H9 (cell line): ENCODE data around the gene PTCH1. TPM values are rescaled to one million over a fixed set of nuclear protein-coding genes. Genes with fewer than 3 reads are reported as not detected.
A peak's percentile ranks its signal among the peaks of the same experiment; 100 is the strongest.

Experiments
- DNase-seq: peaks from one replicate; pipeline ENCODE4 v3.0.0-alpha.2; 2017
- H2AFZ ChIP-seq: one replicate; pipeline ENCODE4 v1.6.1; 2013; ENCODE audit warnings: mild to moderate bottlenecking, low read length, control low read depth, moderate library complexity
- H2AK5ac ChIP-seq: 2 replicates; pipeline ENCODE4 v1.6.1; 2013; ENCODE audit warnings: low read length, control low read depth, mixed read lengths; ENCODE audit not compliant: insufficient read length
- H2BK120ac ChIP-seq: one replicate; pipeline ENCODE4 v1.6.1; 2013; ENCODE audit warnings: low read depth, mild to moderate bottlenecking, low read length, control low read depth, inconsistent platforms; ENCODE audit not compliant: poor library complexity, severe bottlenecking
- H2BK12ac ChIP-seq: 2 replicates; pipeline ENCODE4 v1.6.1; 2013; ENCODE audit warnings: low read length, control low read depth, mixed read lengths, low read depth; ENCODE audit not compliant: insufficient read length
- H2BK15ac ChIP-seq: 2 replicates; pipeline ENCODE4 v1.6.1; 2013; ENCODE audit warnings: low read depth, low read length, control low read depth
- H2BK20ac ChIP-seq: one replicate; pipeline ENCODE4 v1.6.1; 2013; ENCODE audit warnings: low read depth, mild to moderate bottlenecking, low read length, control low read depth, inconsistent platforms; ENCODE audit not compliant: poor library complexity, severe bottlenecking
- H2BK5ac ChIP-seq: 2 replicates; pipeline ENCODE4 v1.6.1; 2013; ENCODE audit warnings: low read length, control low read depth, mixed read lengths; ENCODE audit not compliant: insufficient read length
- H3K14ac ChIP-seq: 2 replicates; pipeline ENCODE4 v1.6.1; 2013; ENCODE audit warnings: low read length, control low read depth; ENCODE audit not compliant: insufficient read depth
- H3K18ac ChIP-seq: 2 replicates; pipeline ENCODE4 v1.6.1; 2013; ENCODE audit warnings: low read depth, mild to moderate bottlenecking, mixed read lengths, low read length, control low read depth; ENCODE audit not compliant: insufficient read length
- H3K23ac ChIP-seq: 2 replicates; pipeline ENCODE4 v1.6.1; 2013; ENCODE audit warnings: low read length, control low read depth, mixed read lengths, low read depth; ENCODE audit not compliant: insufficient read length
- H3K23me2 ChIP-seq: 2 replicates; pipeline ENCODE4 v1.6.1; 2013; ENCODE audit warnings: low read depth, mild to moderate bottlenecking, mixed read lengths, low read length, control low read depth; ENCODE audit not compliant: insufficient read length, poor library complexity, severe bottlenecking
- H3K27ac ChIP-seq: 2 replicates; pipeline ENCODE4 v1.5.1; 2013; ENCODE audit warnings: low read length, control low read depth, mixed read lengths, low read depth; ENCODE audit not compliant: insufficient read length
- H3K27me3 ChIP-seq: 2 replicates; pipeline ENCODE4 v1.6.1; 2013; ENCODE audit warnings: low read length, control low read depth, inconsistent platforms; ENCODE audit not compliant: insufficient read depth
- H3K4ac ChIP-seq: 2 replicates; pipeline ENCODE4 v1.6.1; 2013; ENCODE audit warnings: low read depth, mild to moderate bottlenecking, control low read depth, inconsistent platforms, low read length, moderate library complexity
- H3K4me1 ChIP-seq: 2 replicates; pipeline ENCODE4 v1.6.1; 2013; ENCODE audit warnings: low read length, control low read depth, inconsistent platforms; ENCODE audit not compliant: insufficient read depth
- H3K4me2 ChIP-seq: 2 replicates; pipeline ENCODE4 v1.6.1; 2013; ENCODE audit warnings: low read length, control low read depth, mixed read lengths; ENCODE audit not compliant: insufficient read length, insufficient read depth
- H3K56ac ChIP-seq: 2 replicates; pipeline ENCODE4 v1.6.1; 2013; ENCODE audit warnings: low read depth, mild to moderate bottlenecking, mixed read lengths, low read length, control low read depth; ENCODE audit not compliant: insufficient read length
- H3K79me1 ChIP-seq: 2 replicates; pipeline ENCODE4 v1.6.1; 2013; ENCODE audit warnings: low read depth, mild to moderate bottlenecking, moderate library complexity, low read length, control low read depth, inconsistent platforms; ENCODE audit not compliant: insufficient read depth, poor library complexity, severe bottlenecking
- H3K79me2 ChIP-seq: 2 replicates; pipeline ENCODE4 v1.6.1; 2013; ENCODE audit warnings: low read length, control low read depth, inconsistent platforms; ENCODE audit not compliant: insufficient read depth
- H3K9ac ChIP-seq: 2 replicates; pipeline ENCODE4 v1.6.1; 2013; ENCODE audit warnings: low read length, control low read depth, mixed read lengths; ENCODE audit not compliant: insufficient read length; ENCODE audit errors: extremely low read depth
- H3K9me3 ChIP-seq: one replicate; pipeline ENCODE4 v1.6.1; 2013; ENCODE audit warnings: low read depth, low read length, inconsistent platforms; ENCODE audit not compliant: control insufficient read depth
- H3T11ph ChIP-seq: one replicate; pipeline ENCODE4 v1.6.1; 2013; ENCODE audit warnings: mild to moderate bottlenecking, low read length, control low read depth, inconsistent platforms
- H4K20me1 ChIP-seq: one replicate; pipeline ENCODE4 v1.6.1; 2013; ENCODE audit not compliant: control insufficient read depth, insufficient read length, insufficient read depth
- H4K5ac ChIP-seq: 2 replicates; pipeline ENCODE4 v1.6.1; 2013; ENCODE audit warnings: low read depth, mild to moderate bottlenecking, mixed read lengths, low read length, control low read depth; ENCODE audit not compliant: insufficient read length
- H4K8ac ChIP-seq: replicated peaks from 2 replicates; pipeline ENCODE4 v1.6.1; 2013; ENCODE audit warnings: low read length, control low read depth, mixed read lengths, low read depth; ENCODE audit not compliant: insufficient read length
- H4K91ac ChIP-seq: 2 replicates; pipeline ENCODE4 v1.6.1; 2013; ENCODE audit warnings: low read depth, mild to moderate bottlenecking, moderate library complexity, mixed read lengths, low read length, control low read depth; ENCODE audit not compliant: insufficient read length
- H3K27ac Mint-ChIP-seq, 3 experiments: 2 replicates in 2 of 3; 3 replicates in 1 of 3; pipeline ENCODE4 v1.8.0; 2020 to 2021; ENCODE audit warnings: mixed read lengths in 3 of 3, mild to moderate bottlenecking in 1 of 3, moderate library complexity in 1 of 3
- H3K27me3 Mint-ChIP-seq: 2 replicates; pipeline ENCODE4 v1.8.0; 2021; ENCODE audit warnings: low read depth, mild to moderate bottlenecking, moderate library complexity, mixed read lengths
- H3K36me3 Mint-ChIP-seq, 3 experiments: 2 replicates in 2 of 3; 3 replicates in 1 of 3; pipeline ENCODE4 v1.8.0; 2020 to 2021; ENCODE audit warnings: low read depth in 3 of 3, mixed read lengths in 3 of 3; ENCODE audit not compliant: insufficient read depth in 1 of 3
- H3K4me1 Mint-ChIP-seq, 2 experiments: 2 replicates each; pipeline ENCODE4 v1.8.0; 2020; ENCODE audit warnings: mixed read lengths in 2 of 2
- H3K4me3 Mint-ChIP-seq, 2 experiments: 2 replicates in 1 of 2; 3 replicates in 1 of 2; pipeline ENCODE4 v1.8.0; 2020 to 2021; ENCODE audit warnings: mild to moderate bottlenecking in 2 of 2, mixed read lengths in 2 of 2, moderate library complexity in 1 of 2
- H3K9me3 Mint-ChIP-seq, 2 experiments: 2 replicates in 1 of 2; 3 replicates in 1 of 2; pipeline ENCODE4 v1.8.0; 2020; ENCODE audit warnings: mild to moderate bottlenecking in 2 of 2, mixed read lengths in 2 of 2, moderate library complexity in 1 of 2
- WGBS: extraction: QIAGEN DNeasy Blood & Tissue Kit; methylation state at CpG from one replicate; pipeline ENCODE4 v1.1.7; 2013; ENCODE audit warnings: missing lambda C conversion rate, low lambda C conversion rate, mixed read lengths; ENCODE audit not compliant: insufficient read length; ENCODE audit errors: extremely low coverage; 5-methylcytosine and 5-hydroxymethylcytosine counted together
- total RNA-seq: library from RNA; stranded (reverse); gene quantifications from 2 replicates; pipeline ENCODE4 v1.2.1, GENCODE V29; 2021
- TF ChIP-seq, protein P1 (sequence below): fragments of 200-600 bp; sonication (generic); conservative IDR thresholded peaks from 3 replicates; pipeline ENCODE4 v1.8.0; 2021; ENCODE audit warnings: antibody characterized with exemption, mild to moderate bottlenecking

The PTCH1 gene
- total RNA-seq, 1 experiment from 2014 or later, result 9.1 TPM

DNA sequence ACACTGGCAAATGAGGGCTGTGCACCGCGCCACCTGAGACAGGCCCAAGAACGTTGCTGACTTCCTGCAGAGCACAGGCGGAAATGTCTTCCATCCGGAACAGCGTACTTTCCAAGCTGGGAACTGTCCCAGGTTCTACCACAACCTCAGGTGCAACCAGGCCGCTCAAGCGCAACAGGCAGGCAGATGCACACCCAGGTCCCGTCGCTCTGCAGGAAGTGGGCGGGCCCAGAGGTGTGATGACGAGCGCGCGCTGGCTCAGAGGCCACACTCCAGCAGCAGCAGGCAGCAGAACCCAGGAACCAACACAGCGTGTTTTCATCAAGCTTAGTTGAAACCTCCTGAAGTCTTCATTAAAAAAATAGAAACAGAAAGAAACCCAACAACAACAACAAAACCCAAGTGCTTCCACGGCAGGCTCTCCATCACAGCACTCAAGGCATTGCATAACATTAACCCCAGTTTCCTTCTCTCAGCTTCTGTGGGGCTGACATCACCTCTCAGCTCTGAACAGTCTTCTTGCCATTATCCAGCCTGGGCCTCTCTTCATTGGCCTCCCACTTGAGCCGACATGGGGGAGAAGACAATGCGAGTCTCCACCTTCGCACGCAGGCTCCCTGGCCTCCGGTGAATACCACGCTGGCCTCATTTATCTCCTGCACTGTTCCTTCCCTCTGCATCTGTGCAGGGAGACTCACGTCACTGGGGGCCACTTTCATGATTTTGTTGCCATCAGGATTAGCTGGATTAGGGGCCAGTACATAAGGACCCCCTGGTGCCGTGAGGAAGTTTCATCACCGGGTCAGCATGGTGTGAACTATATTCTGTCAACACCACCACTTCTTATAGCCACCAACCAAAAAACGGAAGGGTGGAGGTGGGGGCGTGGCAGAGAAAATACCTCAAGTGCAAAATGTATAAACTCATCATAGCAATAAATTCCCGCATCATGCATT is 22.1 kb downstream of the PTCH1 start:
- no peaks in the 10 kb centered on the region for H3K79me1 ChIP-seq
- H3K79me2 ChIP-seq, result peaks cover 3% of the 10 kb centered on the region; the same call in 1 of the 2 replicates
- H3K36me3 Mint-ChIP-seq, result peaks cover 0 to 4% (median 0%) of the 10 kb centered on the region in 3 experiments; a peak in 2 of 7 replicates
- H3K4me1 Mint-ChIP-seq, result peaks cover 49 to 54% of the 10 kb centered on the region in 2 experiments
- no peak overlapping the region for H3K14ac ChIP-seq
- no peak overlapping the region for H3K23ac ChIP-seq
- H2BK12ac ChIP-seq, result no peak overlapping the region
- no peaks in the 10 kb centered on the region for H3K9me3 ChIP-seq
- no peak overlapping the region for H2BK5ac ChIP-seq
- no peak overlapping the region for H3K9ac ChIP-seq
- H3K27me3 ChIP-seq, result no peaks in the 10 kb centered on the region
- H3K4ac ChIP-seq, result no peak overlapping the region
- peak overlapping the region in 1 of 2 experiments; percentile 67; a peak in 2 of 5 replicates for H3K4me3 Mint-ChIP-seq
- H4K91ac ChIP-seq, result no peak overlapping the region
- DNase-seq, result peak; percentile 88
- H2BK15ac ChIP-seq, result no peak overlapping the region
- H3K23me2 ChIP-seq, result no peaks in the 10 kb centered on the region
- H3T11ph ChIP-seq, result no peak overlapping the region
- no peak overlapping the region for H3K4me2 ChIP-seq
- no peak overlapping the region for H3K27ac ChIP-seq
- no peak overlapping the region for H2AK5ac ChIP-seq
- no peak overlapping the region for H3K56ac ChIP-seq
- no peaks in the 10 kb centered on the region for H3K9me3 Mint-ChIP-seq
- no peak overlapping the region for H2BK20ac ChIP-seq
- peak overlapping the region in 2 of 3 experiments; percentile 37 to 72; a peak in 1 of 7 replicates for H3K27ac Mint-ChIP-seq
- H4K5ac ChIP-seq, result no peak overlapping the region
- TF ChIP-seq, protein P1, sequence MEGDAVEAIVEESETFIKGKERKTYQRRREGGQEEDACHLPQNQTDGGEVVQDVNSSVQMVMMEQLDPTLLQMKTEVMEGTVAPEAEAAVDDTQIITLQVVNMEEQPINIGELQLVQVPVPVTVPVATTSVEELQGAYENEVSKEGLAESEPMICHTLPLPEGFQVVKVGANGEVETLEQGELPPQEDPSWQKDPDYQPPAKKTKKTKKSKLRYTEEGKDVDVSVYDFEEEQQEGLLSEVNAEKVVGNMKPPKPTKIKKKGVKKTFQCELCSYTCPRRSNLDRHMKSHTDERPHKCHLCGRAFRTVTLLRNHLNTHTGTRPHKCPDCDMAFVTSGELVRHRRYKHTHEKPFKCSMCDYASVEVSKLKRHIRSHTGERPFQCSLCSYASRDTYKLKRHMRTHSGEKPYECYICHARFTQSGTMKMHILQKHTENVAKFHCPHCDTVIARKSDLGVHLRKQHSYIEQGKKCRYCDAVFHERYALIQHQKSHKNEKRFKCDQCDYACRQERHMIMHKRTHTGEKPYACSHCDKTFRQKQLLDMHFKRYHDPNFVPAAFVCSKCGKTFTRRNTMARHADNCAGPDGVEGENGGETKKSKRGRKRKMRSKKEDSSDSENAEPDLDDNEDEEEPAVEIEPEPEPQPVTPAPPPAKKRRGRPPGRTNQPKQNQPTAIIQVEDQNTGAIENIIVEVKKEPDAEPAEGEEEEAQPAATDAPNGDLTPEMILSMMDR, result no peak
- WGBS, result no CpG with 5 or more reads among the region's 29 CpGs
- H2AFZ ChIP-seq, result no peak overlapping the region
- peaks cover 21% of the 10 kb centered on the region for H3K4me1 ChIP-seq
- no peak overlapping the region for H3K18ac ChIP-seq
- peaks cover 4% of the 10 kb centered on the region for H3K27me3 Mint-ChIP-seq
- no peaks in the 10 kb centered on the region for H4K20me1 ChIP-seq
- no peak overlapping the region for H2BK120ac ChIP-seq
- H4K8ac ChIP-seq, result no peak overlapping the region
